ENCODE results near the gene GEMIN5. TPM values are rescaled to one million over a fixed set of nuclear protein-coding genes. Genes with fewer than 3 reads are reported as not detected.
"Not testable (repeated sequence)": the region's sequence is repeated elsewhere in the genome, so short reads cannot be mapped to it uniquely, and the experiment has no call there.

The GEMIN5 gene, protein sequence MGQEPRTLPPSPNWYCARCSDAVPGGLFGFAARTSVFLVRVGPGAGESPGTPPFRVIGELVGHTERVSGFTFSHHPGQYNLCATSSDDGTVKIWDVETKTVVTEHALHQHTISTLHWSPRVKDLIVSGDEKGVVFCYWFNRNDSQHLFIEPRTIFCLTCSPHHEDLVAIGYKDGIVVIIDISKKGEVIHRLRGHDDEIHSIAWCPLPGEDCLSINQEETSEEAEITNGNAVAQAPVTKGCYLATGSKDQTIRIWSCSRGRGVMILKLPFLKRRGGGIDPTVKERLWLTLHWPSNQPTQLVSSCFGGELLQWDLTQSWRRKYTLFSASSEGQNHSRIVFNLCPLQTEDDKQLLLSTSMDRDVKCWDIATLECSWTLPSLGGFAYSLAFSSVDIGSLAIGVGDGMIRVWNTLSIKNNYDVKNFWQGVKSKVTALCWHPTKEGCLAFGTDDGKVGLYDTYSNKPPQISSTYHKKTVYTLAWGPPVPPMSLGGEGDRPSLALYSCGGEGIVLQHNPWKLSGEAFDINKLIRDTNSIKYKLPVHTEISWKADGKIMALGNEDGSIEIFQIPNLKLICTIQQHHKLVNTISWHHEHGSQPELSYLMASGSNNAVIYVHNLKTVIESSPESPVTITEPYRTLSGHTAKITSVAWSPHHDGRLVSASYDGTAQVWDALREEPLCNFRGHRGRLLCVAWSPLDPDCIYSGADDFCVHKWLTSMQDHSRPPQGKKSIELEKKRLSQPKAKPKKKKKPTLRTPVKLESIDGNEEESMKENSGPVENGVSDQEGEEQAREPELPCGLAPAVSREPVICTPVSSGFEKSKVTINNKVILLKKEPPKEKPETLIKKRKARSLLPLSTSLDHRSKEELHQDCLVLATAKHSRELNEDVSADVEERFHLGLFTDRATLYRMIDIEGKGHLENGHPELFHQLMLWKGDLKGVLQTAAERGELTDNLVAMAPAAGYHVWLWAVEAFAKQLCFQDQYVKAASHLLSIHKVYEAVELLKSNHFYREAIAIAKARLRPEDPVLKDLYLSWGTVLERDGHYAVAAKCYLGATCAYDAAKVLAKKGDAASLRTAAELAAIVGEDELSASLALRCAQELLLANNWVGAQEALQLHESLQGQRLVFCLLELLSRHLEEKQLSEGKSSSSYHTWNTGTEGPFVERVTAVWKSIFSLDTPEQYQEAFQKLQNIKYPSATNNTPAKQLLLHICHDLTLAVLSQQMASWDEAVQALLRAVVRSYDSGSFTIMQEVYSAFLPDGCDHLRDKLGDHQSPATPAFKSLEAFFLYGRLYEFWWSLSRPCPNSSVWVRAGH (N-terminal part only)
- total RNA-seq, result 18.8 TPM

DNA sequence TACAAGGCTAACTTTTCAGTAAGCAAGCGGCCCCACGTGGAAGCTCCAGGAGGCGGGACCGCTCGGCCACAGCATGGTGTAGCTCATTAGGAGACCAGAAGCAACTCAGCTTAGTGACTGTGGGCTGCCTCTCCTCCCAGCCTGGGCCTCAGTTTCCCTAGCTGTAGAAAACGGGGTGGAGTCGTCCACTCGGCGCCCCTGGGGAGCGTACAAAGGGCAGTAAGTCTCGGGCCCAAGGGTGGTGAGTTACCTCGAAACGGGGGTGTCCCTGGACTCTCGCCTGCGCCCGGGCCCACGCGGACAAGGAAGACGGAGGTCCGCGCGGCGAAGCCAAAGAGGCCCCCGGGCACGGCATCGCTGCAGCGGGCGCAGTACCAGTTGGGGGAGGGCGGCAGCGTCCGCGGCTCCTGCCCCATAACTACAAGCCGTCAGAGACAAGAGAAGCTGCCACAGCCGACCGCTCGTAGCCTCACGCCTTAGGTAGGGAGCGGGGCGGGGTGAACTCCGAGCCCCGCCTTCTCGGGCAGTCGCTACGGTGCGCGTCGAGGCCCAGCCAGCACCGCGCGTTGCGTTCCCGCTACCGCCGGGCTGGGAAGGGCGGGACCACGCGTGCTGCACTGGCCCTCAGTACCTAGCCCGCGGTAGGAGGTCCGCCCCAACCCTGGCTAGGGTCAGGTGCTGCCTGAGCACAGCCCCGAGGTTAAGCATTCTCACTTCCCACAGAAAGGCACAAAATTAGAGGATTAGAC lies at the start of gene GEMIN5:
Gene GEMIN5 (minus strand): TSS at position 494 of the 749 bp plus-strand sequence. CDS start 78 bp downstream, at position 416.
- no peak for FAIRE-seq

DNA sequence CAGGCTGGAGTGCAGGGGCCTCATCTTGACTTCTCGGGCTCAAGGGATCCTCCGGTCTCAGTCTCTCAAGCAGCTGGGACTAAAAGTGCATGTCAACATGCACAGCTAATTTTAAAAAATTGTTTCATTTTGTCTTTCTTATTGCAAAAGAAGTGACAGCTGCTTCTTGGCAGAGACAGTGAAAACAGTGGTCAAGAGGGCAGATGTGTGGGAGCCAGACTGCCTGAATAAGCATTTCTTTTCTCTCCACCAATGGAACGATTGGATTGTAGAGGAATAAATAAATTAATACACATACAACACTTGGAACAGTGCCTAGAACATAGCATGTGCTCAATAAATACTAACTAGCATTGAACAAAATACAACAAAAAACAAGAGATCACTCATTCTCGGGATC lies 48.1 kb upstream of the GEMIN5 start:
- FAIRE-seq (no peak), DNase-seq (ENCODE audit: low spot score in 2 of 2) (no peak)

More for the DNA sequence above, at the start of gene GEMIN5:
- DNase-seq (ENCODE audit: low spot score in 2 of 2), result peak; percentile 88 to 92

DNA sequence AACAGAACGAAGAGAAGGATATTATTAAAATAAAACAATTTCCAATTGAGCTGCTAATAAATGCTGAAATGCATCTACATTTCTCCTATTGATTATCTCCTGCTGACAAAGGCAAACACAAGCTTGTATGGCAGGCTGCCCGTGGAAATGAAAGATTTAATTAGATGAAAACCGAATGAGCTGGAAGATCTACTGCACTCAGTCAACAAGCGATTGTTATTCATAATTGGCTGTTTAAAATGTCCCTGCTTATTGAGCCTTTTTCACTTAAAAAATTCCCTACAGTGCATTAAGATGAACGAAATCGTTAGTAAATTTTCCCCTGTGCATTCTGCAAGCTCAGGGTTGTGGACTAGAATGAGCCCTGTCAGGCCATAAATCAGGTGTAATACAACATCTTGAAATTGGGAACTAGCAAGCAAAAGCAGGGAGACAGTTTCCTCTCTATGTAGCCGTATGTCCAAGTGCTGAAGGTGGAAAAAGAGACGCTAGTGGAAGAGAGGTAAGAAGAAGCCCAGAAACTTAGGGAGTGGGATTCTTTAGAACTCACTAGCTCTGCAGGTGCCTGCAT lies 47.0 kb upstream of the GEMIN5 start:
- no peak for DNase-seq (ENCODE audit: low spot score in 2 of 2)
- FAIRE-seq, result no peak

DNA sequence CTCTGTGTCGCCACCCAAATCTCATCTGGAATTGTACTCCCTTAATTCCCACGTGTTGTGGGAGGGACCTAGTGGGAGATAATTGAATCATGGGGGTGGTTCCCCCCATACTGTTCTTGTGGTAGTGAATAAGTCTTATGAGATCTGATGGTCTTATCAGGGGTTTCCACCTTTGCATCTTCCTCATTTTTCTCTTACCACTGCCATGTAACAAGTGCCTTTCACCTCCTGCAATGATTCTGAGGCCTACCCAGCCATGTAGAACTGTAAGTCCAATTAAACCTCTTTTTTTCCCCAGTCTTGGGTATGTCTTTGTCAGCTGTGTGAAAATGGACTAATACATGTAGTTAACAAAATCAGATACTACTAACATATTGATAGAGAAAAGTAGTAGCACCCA lies 40.3 kb upstream of the GEMIN5 start:
- not testable (repeated sequence) for DNase-seq (ENCODE audit: low spot score in 2 of 2); FAIRE-seq

DNA sequence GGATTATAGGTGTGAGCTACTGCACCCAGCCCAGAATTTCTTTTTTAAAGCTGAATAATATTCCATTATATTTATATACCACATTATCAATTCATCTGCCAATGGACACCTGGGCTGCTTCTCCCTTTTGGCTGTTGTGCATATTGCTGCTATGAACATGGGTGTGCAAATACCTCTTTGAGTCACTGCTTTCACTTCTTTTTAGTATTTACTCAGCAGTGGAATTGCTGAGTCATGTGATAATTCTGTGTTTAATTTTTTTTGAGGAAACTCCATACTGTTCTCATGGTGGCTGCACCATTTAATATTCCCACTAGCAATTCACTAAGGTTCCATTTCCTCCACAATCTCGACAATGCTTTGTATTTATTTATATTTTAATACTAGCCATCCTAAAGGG lies 39.4 kb upstream of the GEMIN5 start:
- no peak for DNase-seq (ENCODE audit: low spot score in 2 of 2)
- FAIRE-seq, result no peak

- not testable (repeated sequence) for FAIRE-seq; DNase-seq (ENCODE audit: low spot score in 2 of 2)
Measured at GRCh38 chr5:154976082-154976481, 38.1 kb upstream of the GEMIN5 start.

DNA sequence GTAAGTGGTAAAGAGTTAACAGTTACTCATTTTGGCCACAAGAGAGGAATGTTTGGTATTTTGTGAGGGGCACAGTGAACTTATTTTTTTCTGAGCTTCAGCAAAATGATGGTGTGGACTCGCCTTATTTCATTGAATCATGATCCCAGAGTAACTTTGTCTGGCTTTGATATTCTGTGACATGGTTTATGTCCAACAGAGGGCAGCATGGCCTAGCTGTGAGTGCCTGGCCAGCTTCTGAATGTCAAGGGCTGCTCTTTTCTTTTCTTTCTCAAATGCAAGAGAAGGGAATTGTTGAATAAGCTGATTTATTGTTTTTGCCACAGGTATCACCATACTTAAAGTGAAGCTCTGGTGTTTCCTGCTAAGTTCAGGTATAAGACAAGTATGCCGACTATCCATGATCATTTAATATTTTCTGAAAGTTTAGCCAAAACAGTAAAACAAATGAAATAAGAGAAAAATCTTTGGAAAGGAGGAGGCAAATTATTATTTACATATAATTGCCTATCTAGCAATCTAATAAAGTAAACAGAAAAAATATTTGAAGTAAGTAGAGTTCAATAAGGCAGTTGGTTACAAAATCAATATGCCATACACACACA lies 34.6 kb upstream of the GEMIN5 start:
- DNase-seq (ENCODE audit: low spot score in 2 of 2) (peak; percentile 10 to 19), FAIRE-seq (no peak)

DNA sequence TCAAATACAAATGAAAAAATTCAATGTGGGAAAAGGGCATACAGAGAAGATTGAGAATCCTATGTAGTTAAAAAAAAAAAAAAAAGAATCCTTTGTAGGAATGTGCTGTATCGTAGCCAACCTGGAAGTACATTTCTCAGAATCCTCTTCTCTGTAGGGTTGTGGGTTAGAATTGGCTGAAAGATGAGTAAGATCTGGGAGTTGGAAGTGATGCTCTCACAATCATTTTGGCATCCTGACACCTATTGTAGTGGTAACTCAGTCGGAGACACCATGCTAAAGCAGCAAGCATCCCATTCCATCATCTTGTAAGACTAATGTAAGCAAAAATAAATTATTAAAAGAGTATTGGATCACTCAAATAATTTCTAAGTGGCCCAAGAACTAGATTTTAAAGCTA lies 33.5 kb upstream of the GEMIN5 start:
- FAIRE-seq, result no peak
- no peak for DNase-seq (ENCODE audit: low spot score in 2 of 2)

DNA sequence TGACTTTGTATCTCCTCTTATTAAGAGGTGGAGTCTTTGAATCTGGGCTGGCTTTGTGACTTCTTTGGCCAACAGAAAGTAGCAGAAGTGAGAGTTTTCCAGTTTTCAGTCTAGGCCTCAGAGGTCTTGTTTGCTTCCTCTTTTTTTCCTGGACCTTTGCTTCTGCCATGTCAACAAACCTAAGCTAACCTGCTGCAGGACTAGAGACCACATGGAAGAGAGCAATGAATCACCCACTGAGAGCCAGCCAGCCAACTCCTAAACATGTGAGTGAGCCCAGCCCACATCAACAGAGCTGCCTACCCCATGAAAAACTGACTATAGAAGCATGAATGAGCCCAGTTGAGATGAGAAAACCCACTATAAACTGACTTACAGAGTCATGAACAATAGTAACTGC lies 32.7 kb upstream of the GEMIN5 start:
- FAIRE-seq, result no peak
- DNase-seq (ENCODE audit: low spot score in 2 of 2), result no peak

GRCh38 chr5:154968953-154969352 lies 30.9 kb upstream of the GEMIN5 start:
- no peak for FAIRE-seq
- DNase-seq (ENCODE audit: low spot score in 2 of 2), result no peak

DNA sequence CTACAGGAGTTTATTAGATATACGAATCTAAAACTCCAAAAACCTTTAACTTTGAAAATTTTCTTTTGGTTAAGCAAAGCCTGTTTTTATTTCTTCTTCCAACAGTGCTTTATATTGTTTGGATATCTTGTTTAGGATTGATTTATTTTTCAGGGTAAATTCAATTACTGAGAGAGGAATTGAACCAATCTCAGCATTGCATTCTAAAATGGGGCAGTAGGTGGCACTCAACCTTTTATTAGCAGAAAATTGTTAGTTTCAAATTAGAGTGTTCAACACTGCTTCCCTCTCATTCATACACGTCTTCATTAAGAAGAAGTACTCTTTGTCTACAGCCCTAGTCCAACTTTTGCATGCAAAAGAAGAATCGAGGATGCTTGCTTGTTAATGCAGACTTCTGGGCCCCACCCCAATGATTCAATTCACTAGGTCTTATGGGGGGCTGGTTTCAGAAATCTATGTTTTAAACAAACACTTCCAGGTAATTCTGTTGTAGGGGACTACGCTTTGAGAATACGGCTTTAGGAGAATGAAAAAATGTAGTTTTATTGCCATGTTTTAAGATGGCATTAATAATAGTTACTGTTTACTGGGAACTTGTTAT lies 29.5 kb upstream of the GEMIN5 start:
- peak in 1 of 2 donors; percentile 18 for DNase-seq (ENCODE audit: low spot score in 2 of 2)
- FAIRE-seq, result no peak

GRCh38 chr5:154966874-154967273 lies 28.9 kb upstream of the GEMIN5 start:
- DNase-seq (ENCODE audit: low spot score in 2 of 2) (no peak), FAIRE-seq (no peak)

GRCh38 chr5:154966081-154966841 lies 28.2 kb upstream of the GEMIN5 start:
- DNase-seq (ENCODE audit: low spot score in 2 of 2) (peak in 1 of 2 donors; percentile 5), FAIRE-seq (no peak)

GRCh38 chr5:154962494-154962893 lies 24.5 kb upstream of the GEMIN5 start:
- FAIRE-seq (no peak), DNase-seq (ENCODE audit: low spot score in 2 of 2) (no peak)

DNA sequence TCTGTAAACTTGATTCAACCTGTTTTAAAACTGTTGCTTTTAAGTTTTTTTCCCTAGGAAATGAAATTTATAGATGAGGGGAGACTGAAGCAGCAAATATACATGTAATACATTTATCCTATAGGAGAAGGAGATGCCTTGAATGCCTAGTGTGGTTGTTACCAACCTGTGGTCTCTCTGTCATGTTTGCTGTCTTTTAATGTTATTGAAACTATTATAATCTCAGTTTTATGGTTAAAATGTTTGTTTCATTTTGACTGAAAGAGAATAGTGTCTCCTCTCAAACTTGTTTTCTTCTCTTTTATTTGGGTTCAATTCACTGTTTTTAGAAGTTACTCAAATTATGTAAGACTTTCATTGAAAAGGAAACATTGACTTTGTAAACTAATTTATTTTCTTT lies 18.7 kb upstream of the GEMIN5 start:
- no peak for DNase-seq (ENCODE audit: low spot score in 2 of 2)
- FAIRE-seq, result no peak

DNA sequence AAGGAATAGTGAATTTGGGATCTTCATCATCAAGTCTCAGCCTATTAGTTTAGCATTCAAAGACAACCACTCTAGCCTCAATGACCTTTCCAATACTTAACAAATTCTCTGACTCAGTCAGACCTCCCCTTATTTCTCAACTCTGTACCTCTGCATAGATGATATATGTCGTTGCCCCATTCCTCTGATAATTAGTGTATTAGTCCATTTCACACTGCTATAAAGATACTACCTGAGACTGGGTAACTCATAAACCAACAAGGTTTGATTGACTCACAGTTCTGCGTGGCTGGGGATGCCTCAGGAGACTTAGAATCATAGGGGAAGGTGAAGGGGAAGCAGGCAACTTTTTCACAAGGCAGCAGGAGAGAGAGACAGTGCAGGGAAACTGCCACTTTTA lies 11.8 kb upstream of the GEMIN5 start:
- FAIRE-seq (no peak), DNase-seq (ENCODE audit: low spot score in 2 of 2) (no peak)

GRCh38 chr5:154948313-154948712 lies 10.3 kb upstream of the GEMIN5 start:
- peak; percentile 34 for FAIRE-seq

GRCh38 chr5:154947778-154948177 lies 9.8 kb upstream of the GEMIN5 start:
- DNase-seq (ENCODE audit: low spot score in 2 of 2) (peak; percentile 24 to 45), FAIRE-seq (peak; percentile 85)

More at GRCh38 chr5:154948313-154948712, 10.3 kb upstream of the GEMIN5 start:
- DNase-seq (ENCODE audit: low spot score in 2 of 2), result no peak
